ENCODE measurements around the gene C17orf75.

The C17orf75 gene

DNA sequence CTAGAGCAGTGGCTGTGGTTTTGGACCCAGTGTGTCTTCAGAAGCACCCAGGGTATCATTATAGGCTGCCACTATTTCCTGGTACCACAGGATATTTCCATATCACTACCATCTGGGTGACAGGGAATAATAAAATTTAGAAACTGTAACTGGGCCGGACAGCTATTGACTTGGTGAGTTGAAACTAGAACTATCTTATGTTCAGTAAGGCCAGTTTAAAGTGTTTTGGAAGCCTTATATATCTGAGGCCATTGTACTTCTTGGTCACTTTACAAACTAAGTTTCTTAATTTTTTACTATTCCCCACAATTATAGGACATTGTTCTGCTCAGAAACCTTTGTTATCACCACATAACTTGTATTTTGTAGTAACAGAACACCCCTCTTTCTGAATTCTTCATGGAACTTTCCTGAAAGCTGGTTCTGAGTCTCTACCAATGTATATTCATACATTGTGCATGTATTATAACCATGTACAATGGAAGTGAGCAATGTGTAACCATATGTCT lies 42.0 kb upstream of the C17orf75 start:
- no peaks in the 10 kb centered on the region for H3K27me3 ChIP-seq (ENCODE audit: insufficient read depth, low read length)
- no peaks in the 10 kb centered on the region for H4K20me1 ChIP-seq (ENCODE audit: insufficient read depth, low read length)
- H2AFZ ChIP-seq (ENCODE audit: low read length), result no peak overlapping the region
- TF ChIP-seq CTCF (IDR thresholded peaks at IDR 0.05; ENCODE audit: low read length), result no peak
- no peak for TF ChIP-seq EZH2 (IDR thresholded peaks at IDR 0.05; ENCODE audit: borderline replicate concordance, low read length)
- H3K4me3 ChIP-seq (ENCODE audit: low read depth, low read length, poor library complexity, severe bottlenecking), result no peak overlapping the region
- H3K9me2 ChIP-seq (ENCODE audit: low read depth, low read length), result no peaks in the 10 kb centered on the region
- no peaks in the 10 kb centered on the region for H3K4me1 ChIP-seq (ENCODE audit: insufficient read depth, low read length, severe bottlenecking)
- H3K9ac ChIP-seq (ENCODE audit: low read length), result no peak overlapping the region
- peaks cover 38% of the 10 kb centered on the region for H3K36me3 ChIP-seq (ENCODE audit: insufficient read depth, low read length)
- no peaks in the 10 kb centered on the region for H3F3A ChIP-seq (ENCODE audit: insufficient read depth, low read length)
- no peaks in the 10 kb centered on the region for H3K9me3 ChIP-seq (ENCODE audit: low read length)
- H3K4me2 ChIP-seq (ENCODE audit: low read length), result no peak overlapping the region
- no peak overlapping the region for H3K27ac ChIP-seq (ENCODE audit: low read depth, low read length, poor library complexity, severe bottlenecking)
- no peaks in the 10 kb centered on the region for H3K79me2 ChIP-seq (ENCODE audit: insufficient read depth, low read length)

DNA sequence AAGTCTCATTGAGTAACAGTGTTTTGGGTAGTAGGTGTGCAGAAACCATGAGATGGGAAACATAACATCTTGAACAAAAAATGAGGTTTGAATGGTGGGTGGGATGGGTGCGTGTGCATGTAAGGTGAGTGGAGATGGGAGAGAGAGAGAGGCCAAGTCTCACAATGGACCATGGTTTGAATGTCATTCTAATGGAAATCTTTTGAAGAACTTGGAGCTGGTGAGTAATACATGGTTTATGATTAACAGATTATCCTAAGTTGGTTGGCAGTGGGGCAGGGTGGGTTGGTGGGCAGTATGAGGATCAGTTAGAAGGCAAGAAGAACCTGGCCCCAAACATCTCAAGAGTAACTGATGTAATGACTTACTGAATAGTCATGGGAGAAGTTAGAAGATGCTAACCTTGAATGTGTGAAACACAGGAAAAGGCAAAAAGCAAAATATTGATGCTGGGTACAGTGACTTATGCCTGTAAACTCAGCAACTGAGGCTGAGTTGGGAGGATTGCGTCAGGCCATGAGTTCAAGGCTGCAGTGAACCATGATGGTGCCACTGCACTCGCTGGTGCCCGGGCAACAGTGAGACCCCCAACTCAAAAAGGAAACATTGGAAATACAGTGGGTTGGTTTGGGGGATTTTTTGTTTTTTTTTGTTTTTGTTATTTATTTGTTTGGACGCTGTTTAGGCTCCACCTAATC lies 40.7 kb upstream of the C17orf75 start:
- Histone ChIP-seq H3K27ac (ENCODE audit: low read depth, low read length, poor library complexity, severe bottlenecking) (no peak overlapping the region), H3K4me1 (ENCODE audit: insufficient read depth, low read length, severe bottlenecking) (no peaks in the 10 kb centered on the region), H3K79me2 (ENCODE audit: insufficient read depth, low read length) (no peaks in the 10 kb centered on the region), H3K4me3 (ENCODE audit: low read depth, low read length, poor library complexity, severe bottlenecking) (no peak overlapping the region), H3F3A (ENCODE audit: insufficient read depth, low read length) (no peaks in the 10 kb centered on the region), H3K36me3 (ENCODE audit: insufficient read depth, low read length) (peaks cover 51% of the 10 kb centered on the region), H3K9me3 (ENCODE audit: low read length) (no peaks in the 10 kb centered on the region), H3K27me3 (ENCODE audit: insufficient read depth, low read length) (no peaks in the 10 kb centered on the region), H3K9me2 (ENCODE audit: low read depth, low read length) (no peaks in the 10 kb centered on the region), H4K20me1 (ENCODE audit: insufficient read depth, low read length) (no peaks in the 10 kb centered on the region), H3K9ac (ENCODE audit: low read length) (no peak overlapping the region), H3K4me2 (ENCODE audit: low read length) (no peak overlapping the region), H2AFZ (ENCODE audit: low read length) (no peak overlapping the region)
- no peak for TF ChIP-seq CTCF (IDR thresholded peaks at IDR 0.05; ENCODE audit: low read length)
- TF ChIP-seq EZH2 (IDR thresholded peaks at IDR 0.05; ENCODE audit: borderline replicate concordance, low read length), result no peak

GRCh38 chr17:32370426-32370825 lies 28.5 kb upstream of the C17orf75 start:
- Histone ChIP-seq H3K4me3 (ENCODE audit: low read depth, low read length, poor library complexity, severe bottlenecking) (no peak overlapping the region), H3K9me3 (ENCODE audit: low read length) (no peaks in the 10 kb centered on the region), H2AFZ (ENCODE audit: low read length) (no peak overlapping the region), H3K36me3 (ENCODE audit: insufficient read depth, low read length) (peaks cover 97% of the 10 kb centered on the region), H3K4me1 (ENCODE audit: insufficient read depth, low read length, severe bottlenecking) (no peaks in the 10 kb centered on the region), H3K9ac (ENCODE audit: low read length) (no peak overlapping the region), H3K79me2 (ENCODE audit: insufficient read depth, low read length) (peaks cover 9% of the 10 kb centered on the region; the same call in 1 of the 2 replicates), H3F3A (ENCODE audit: insufficient read depth, low read length) (no peaks in the 10 kb centered on the region), H4K20me1 (ENCODE audit: insufficient read depth, low read length) (peaks cover 5% of the 10 kb centered on the region), H3K27ac (ENCODE audit: low read depth, low read length, poor library complexity, severe bottlenecking) (no peak overlapping the region), H3K27me3 (ENCODE audit: insufficient read depth, low read length) (no peaks in the 10 kb centered on the region), H3K4me2 (ENCODE audit: low read length) (no peak overlapping the region), H3K9me2 (ENCODE audit: low read depth, low read length) (no peaks in the 10 kb centered on the region)
- TF ChIP-seq EZH2 (IDR thresholded peaks at IDR 0.05; ENCODE audit: borderline replicate concordance, low read length) (no peak), CTCF (IDR thresholded peaks at IDR 0.05; ENCODE audit: low read length) (no peak)
